GM12892 (cell line): ENCODE results near the gene FBH1.

Experiments
- POLR2A ChIP-seq: IDR thresholded peaks from 2 replicates; pipeline ENCODE4 v1.6.1; 2011; ENCODE audit warnings: low read depth, low read length, control low read depth
- POLR2AphosphoS5 ChIP-seq: IDR thresholded peaks from 2 replicates; pipeline ENCODE4 v1.6.1; 2011; ENCODE audit warnings: low read depth, low read length, control low read depth
- TAF1 ChIP-seq: IDR thresholded peaks from 2 replicates; pipeline ENCODE4 v1.6.1; 2011; ENCODE audit warnings: low read depth, mild to moderate bottlenecking, control low read depth, low read length, borderline replicate concordance

DNA sequence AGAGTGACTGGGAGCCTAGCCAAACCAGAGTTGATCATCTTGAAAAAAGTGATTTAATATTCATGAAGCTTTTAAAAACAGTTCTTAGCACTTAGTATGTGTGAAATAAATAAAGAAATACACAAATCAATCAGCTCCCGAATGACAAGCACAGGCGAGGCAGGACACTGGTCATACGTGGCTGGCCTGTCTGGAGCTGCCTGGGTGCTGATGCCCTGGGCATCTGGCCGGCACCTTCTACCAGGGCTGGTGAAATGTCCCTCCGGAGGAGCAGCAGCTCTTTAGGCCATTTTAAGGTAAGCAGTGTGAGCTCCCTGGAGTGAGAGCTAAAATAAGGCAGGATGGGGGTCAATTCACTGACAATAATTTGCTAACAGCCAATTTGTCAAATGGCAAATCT, 63.6 kb downstream of the FBH1 start:
- TF ChIP-seq POLR2A: no peak
- TF ChIP-seq POLR2AphosphoS5: no peak
- TF ChIP-seq TAF1: no peak
